Measurements from ENCODE around the gene EIF4E1B. TPM values are rescaled to one million over a fixed set of nuclear protein-coding genes. Genes with fewer than 3 reads are reported as not detected.

The EIF4E1B gene
- total RNA-seq, 1 donor from 2014 or later = not detected

GRCh38 chr5:176651472-176651980 is 21.1 kb downstream of the EIF4E1B start:
- Histone ChIP-seq H3K4me1 (peaks cover 15% of the 10 kb centered on the region), H3K36me3 (peaks cover 28% of the 10 kb centered on the region), H3K9me3 (no peaks in the 10 kb centered on the region), H3K27me3 (no peaks in the 10 kb centered on the region), H3K27ac (no peak overlapping the region), H3K4me3 (no peak overlapping the region)
- TF ChIP-seq CTCF (IDR thresholded peaks at IDR 0.05) = no peak
- no peak for ATAC-seq
- no peak for DNase-seq
- intact Hi-C loops (cut with DNase I) = no loop called here

- ATAC-seq = no peak
- Histone ChIP-seq H3K36me3 (peaks cover 28% of the 10 kb centered on the region), H3K9me3 (no peaks in the 10 kb centered on the region), H3K4me1 (peaks cover 11% of the 10 kb centered on the region), H3K27ac (no peak overlapping the region), H3K4me3 (no peak overlapping the region), H3K27me3 (no peaks in the 10 kb centered on the region)
- DNase-seq = no peak
- intact Hi-C loops (cut with DNase I) = no loop called here
- no peak for TF ChIP-seq CTCF (IDR thresholded peaks at IDR 0.05)
Observed at GRCh38 chr5:176652136-176652535, 21.7 kb downstream of the EIF4E1B start.

- intact Hi-C loops (cut with DNase I) = no loop called here
- Histone ChIP-seq H3K9me3 (no peaks in the 10 kb centered on the region), H3K27ac (no peak overlapping the region), H3K4me1 (peaks cover 8% of the 10 kb centered on the region), H3K27me3 (no peaks in the 10 kb centered on the region), H3K4me3 (no peak overlapping the region), H3K36me3 (peaks cover 28% of the 10 kb centered on the region)
- no peak for TF ChIP-seq CTCF (IDR thresholded peaks at IDR 0.05)
- ATAC-seq (peak; percentile 14), DNase-seq (peak; percentile 51)
Observed at GRCh38 chr5:176653401-176654385, 23.2 kb downstream of the EIF4E1B start.

GRCh38 chr5:176654856-176655255 is 24.4 kb downstream of the EIF4E1B start:
- H3K4me3 ChIP-seq = no peak overlapping the region
- peak; percentile 52 for DNase-seq
- no peak overlapping the region for H3K27ac ChIP-seq
- H3K4me1 ChIP-seq = peaks cover 14% of the 10 kb centered on the region
- H3K36me3 ChIP-seq = peaks cover 28% of the 10 kb centered on the region
- intact Hi-C loops (cut with DNase I) = no loop called here
- TF ChIP-seq CTCF (IDR thresholded peaks at IDR 0.05) = no peak
- no peaks in the 10 kb centered on the region for H3K27me3 ChIP-seq
- no peaks in the 10 kb centered on the region for H3K9me3 ChIP-seq
- ATAC-seq = no peak

GRCh38 chr5:176656467-176656990 is 26.1 kb downstream of the EIF4E1B start:
- Histone ChIP-seq H3K4me3 (no peak overlapping the region), H3K9me3 (no peaks in the 10 kb centered on the region), H3K27me3 (no peaks in the 10 kb centered on the region), H3K4me1 (peaks cover 19% of the 10 kb centered on the region), H3K36me3 (peaks cover 28% of the 10 kb centered on the region), H3K27ac (no peak overlapping the region)
- ATAC-seq = no peak
- DNase-seq = no peak
- intact Hi-C loops (cut with DNase I) = no loop called here
- no peak for TF ChIP-seq CTCF (IDR thresholded peaks at IDR 0.05)

Data from upper lobe of right lung (tissue), 1 donor.